NCI-H1436 (cell line): Measurements from ENCODE around the gene STMN1.

Source experiments
- DNase-seq: peaks from one replicate; lab custom pipeline; 2025; lab: John Stamatoyannopoulos, UW

Gene STMN1

DNA sequence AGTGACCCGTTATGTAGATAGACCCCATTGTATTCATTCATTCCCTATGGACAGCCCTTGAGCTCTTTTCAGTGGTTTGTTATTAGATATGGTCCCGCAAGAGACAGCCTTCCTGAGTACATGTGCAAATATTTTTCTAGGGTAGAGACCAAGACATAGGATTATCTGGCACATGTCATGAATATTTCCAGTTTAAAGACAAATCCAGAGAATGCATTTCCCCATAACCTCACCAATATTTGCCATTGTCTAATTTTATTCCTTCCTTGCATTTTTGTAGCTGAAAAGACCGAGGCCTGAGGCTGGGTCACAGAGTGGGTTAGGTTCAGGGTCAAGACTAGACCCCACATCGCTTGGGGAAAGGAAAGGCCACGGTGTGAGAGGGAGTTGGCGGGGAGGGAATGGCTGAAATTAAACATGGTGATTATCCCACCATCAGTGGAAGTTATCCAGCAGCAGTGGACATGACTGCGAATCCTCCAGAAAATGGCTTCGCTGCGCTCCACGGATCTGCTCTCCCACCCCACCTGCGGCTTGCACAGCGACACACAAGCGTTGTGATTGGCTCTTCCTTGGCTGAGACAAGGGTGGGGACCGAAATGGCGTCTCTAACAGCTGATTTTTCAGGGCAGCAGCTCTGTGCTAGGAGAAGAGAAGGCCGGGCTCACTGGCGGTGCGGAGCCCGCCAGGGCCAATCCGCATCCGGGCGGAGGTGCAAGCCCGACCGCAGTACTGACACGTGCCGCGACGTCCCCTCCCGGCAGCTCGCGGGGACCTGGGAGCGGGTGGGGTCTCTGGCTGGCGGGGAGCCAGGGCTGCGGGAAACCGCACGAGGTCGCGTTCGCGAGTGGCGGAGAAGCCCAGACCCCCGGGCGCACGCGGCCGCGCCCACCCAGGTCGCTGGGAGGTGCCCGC is 16.1 kb upstream of the STMN1 start:
- DNase-seq, result peak; percentile 46

- DNase-seq, result no peak
These were observed 12.4 kb upstream of the STMN1 start for GRCh38 chr1:25918615-25919014.

- no peak for DNase-seq
These were observed 11.8 kb upstream of the STMN1 start for GRCh38 chr1:25917996-25918395.

GRCh38 chr1:25916460-25916859 is 10.2 kb upstream of the STMN1 start:
- no peak for DNase-seq

GRCh38 chr1:25914074-25914995 is 8.1 kb upstream of the STMN1 start:
- no peak for DNase-seq

DNA sequence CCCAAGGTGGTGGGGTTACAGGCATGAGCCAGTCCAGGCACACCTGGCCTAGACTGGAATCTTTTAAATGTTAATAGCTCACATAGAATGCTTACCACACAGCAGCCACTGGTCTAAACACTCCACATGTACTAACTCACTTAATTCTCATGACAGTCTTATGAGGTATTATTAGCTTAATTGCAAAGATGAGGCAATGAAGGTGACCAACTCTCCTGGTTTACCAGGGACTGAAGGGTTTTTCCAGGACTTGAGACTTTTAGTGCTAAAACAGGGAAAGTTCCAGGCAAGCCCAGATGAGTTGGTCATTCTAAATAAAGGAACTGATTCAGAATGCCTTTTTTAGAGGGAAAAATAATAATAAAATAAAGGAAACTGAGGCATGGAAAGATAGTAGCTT is 7.0 kb upstream of the STMN1 start:
- no peak for DNase-seq

- no peak for DNase-seq
These were observed 6.0 kb upstream of the STMN1 start for GRCh38 chr1:25912076-25912831.

- no peak for DNase-seq
These were observed 4.9 kb upstream of the STMN1 start for GRCh38 chr1:25911162-25911561.

- no peak for DNase-seq
These were observed 2.8 kb upstream of the STMN1 start for GRCh38 chr1:25909040-25909439.

DNA sequence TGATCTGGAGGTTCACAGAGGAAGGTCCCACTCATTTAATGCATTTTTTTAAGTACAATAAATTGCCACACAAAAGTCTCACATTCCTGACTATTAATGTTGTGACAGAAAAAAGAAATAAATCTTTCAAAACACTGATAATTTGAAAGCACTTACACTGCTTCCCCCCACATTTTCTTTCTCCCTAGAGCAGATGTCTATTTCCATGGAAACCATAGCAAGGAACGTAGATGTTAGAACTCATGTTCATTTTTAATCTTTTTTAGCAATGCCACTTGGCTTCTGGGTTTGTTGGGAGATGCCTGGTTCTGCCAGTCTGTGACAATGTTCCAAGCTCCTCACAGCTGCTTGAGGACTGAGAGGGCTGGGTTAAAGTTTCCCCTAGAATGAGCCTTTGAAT is 1.9 kb upstream of the STMN1 start:
- DNase-seq, result no peak

DNA sequence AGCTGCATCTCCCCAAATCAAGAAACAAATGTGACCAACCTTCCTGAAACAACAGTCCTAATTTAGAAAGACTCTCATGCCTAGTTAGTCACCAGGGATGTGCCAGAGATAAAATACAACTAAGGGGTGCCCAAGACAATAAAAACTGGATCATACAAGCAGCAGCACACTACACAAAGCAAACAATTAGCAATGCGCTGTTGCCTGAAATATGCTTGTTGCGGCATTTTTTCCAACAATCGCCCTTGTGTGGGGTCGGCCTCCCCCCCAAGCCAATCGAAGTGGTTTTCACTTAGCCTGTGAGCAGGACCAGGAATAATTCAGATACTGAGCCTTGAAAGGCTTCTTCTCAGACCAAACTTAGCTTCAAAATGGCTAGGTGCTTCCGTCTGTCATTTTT is 1.4 kb upstream of the STMN1 start:
- no peak for DNase-seq

DNA sequence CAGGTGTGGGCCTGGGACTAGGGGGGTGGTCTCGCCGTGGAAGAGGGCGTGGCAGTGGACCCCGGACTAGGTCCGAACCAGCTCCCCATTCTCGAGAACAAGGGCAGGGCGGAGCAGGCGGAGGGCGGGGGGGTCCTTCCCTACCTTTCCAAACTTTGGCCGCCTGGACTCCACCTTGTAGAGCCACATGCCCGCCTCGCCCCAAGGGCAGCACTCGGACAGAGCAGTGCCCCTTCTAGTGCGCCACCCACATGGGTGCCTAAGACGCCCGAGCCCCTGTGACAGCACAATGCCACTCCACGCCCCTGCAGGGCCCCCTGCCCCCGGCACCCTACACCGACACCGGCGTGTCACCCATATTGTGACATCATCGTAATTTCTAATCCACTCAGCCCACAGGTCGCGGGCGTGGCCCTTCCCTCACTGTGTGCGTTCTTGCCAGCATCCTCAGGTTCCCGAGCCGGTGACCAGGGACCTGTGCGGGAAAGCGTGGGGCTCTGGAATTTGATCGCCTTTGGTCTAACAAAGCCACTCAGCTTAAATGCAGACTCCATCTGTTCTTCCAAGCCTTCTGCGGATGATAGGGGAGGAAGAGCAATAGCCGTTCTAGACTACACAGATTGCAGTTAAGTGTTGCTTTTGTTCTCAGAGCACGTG is 553 bp upstream of the STMN1 start:
- peak; percentile 61 for DNase-seq

GRCh38 chr1:25904943-25905679 is 1.1 kb downstream of the STMN1 start:
- DNase-seq, result peak; percentile 94

- DNase-seq, result no peak
These were observed 2.2 kb downstream of the STMN1 start for GRCh38 chr1:25903986-25904385.

GRCh38 chr1:25902462-25902861 is 3.8 kb downstream of the STMN1 start:
- DNase-seq, result no peak

- no peak for DNase-seq
These were observed 6.0 kb downstream of the STMN1 start for GRCh38 chr1:25900219-25900618.

GRCh38 chr1:25899792-25900191 is 6.4 kb downstream of the STMN1 start:
- DNase-seq, result peak; percentile 88

DNA sequence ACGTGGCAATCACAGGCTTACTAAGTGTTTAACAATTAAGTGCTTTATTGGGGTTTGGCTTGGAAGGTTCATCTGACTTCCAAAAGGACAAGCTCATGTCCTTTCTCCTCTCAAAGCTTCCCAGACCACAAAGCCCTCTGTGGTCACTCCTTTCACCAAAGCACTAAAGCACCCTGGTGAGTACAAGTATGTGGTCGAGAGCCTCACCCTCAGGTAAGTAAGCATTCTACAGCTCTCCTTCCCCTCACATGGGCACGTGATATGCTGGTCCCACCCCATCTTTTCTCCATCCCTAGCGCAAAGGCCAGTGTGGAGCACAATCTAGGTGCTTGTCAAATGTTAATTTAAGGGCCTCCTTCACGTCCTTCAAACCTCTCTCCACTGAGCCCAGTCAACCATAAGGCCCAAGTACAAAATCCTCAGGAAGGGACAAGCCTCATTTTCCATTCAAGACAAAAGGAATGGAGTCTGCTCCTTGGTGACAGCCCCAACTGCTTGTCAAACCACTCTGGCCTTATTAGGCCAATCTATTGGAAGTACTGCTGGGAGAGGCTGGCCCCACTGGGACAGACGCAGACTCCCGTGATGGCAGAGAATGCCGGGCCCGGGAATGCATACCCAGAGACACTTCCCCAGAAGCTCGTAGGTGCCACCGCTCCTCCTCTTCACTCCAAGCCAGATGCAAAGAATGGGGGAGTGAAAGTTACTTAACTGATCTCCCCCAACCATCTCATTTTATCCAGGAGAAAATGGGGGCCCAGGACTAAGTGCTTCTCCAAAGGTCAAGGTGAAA is 7.8 kb downstream of the STMN1 start:
- DNase-seq, result no peak

GRCh38 chr1:25897754-25898153 is 8.5 kb downstream of the STMN1 start:
- no peak for DNase-seq

- no peak for DNase-seq
These were observed 10.0 kb downstream of the STMN1 start for GRCh38 chr1:25896266-25896665.
